Measurements from ENCODE around the gene ZNF846.

DNA sequence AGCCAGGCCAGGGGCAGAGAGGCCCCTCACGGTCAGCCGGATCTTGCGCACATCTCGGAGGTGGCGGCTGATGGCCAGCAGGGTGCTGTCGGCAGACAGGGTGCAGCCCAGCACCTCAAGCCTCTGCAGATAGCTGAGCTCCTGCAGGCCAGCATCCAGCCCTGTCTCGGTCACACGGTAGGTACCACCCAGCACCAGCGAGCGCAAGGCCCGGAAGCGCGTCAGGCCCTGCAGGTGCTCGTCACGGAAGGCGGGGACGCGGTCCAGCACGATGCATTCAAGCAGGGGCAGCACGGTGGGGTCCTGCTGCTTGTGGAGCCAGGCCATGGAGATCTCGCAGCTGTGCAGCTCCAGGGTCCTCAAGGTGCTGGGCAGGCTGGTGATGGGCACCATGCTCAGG is 42.6 kb upstream of the ZNF846 start:
- peak in 1 of 3 donors; percentile 46 for TF ChIP-seq POLR2AphosphoS5 (IDR thresholded peaks at IDR 0.05)
- TF ChIP-seq, protein P1, sequence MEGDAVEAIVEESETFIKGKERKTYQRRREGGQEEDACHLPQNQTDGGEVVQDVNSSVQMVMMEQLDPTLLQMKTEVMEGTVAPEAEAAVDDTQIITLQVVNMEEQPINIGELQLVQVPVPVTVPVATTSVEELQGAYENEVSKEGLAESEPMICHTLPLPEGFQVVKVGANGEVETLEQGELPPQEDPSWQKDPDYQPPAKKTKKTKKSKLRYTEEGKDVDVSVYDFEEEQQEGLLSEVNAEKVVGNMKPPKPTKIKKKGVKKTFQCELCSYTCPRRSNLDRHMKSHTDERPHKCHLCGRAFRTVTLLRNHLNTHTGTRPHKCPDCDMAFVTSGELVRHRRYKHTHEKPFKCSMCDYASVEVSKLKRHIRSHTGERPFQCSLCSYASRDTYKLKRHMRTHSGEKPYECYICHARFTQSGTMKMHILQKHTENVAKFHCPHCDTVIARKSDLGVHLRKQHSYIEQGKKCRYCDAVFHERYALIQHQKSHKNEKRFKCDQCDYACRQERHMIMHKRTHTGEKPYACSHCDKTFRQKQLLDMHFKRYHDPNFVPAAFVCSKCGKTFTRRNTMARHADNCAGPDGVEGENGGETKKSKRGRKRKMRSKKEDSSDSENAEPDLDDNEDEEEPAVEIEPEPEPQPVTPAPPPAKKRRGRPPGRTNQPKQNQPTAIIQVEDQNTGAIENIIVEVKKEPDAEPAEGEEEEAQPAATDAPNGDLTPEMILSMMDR (IDR thresholded peaks at IDR 0.05 in 8 of 11, conservative IDR thresholded peaks at IDR 0.05 in 3 of 11): no peak
